ENCODE data around the gene ZNF681.

- no peak for TF ChIP-seq ZNF274 (IDR thresholded peaks at IDR 0.05; ENCODE audit: low read depth, low read length)
- no peak for TF ChIP-seq YY1 (IDR thresholded peaks at IDR 0.05; ENCODE audit: insufficient read depth, insufficient read length)
- no peak for TF ChIP-seq SUZ12 (IDR thresholded peaks at IDR 0.05; ENCODE audit: extremely low read depth, insufficient read depth, insufficient read length)
Observed at GRCh38 chr19:23800271-23800670, 41.6 kb upstream of the ZNF681 start.

Measured in NT2/D1 (cell line).